ENCODE measurements around the gene DUOX1.

GRCh38 chr15:45133561-45133920, 3.7 kb downstream of the DUOX1 start:
- TF ChIP-seq ATF2 (CRISPR knock-in tag; IDR thresholded peaks at IDR 0.05) = no peak
- TF ChIP-seq ZBTB8A (CRISPR knock-in tag; IDR thresholded peaks at IDR 0.05; ENCODE audit: borderline replicate concordance, low read depth) = no peak
- TF ChIP-seq ZNF816 (CRISPR knock-in tag; IDR thresholded peaks at IDR 0.05; ENCODE audit: borderline replicate concordance) = no peak
- no peak for TF ChIP-seq SYNCRIP (IDR thresholded peaks at IDR 0.05; ENCODE audit: insufficient read depth, low read depth, low read length)
- TF ChIP-seq, protein P1, sequence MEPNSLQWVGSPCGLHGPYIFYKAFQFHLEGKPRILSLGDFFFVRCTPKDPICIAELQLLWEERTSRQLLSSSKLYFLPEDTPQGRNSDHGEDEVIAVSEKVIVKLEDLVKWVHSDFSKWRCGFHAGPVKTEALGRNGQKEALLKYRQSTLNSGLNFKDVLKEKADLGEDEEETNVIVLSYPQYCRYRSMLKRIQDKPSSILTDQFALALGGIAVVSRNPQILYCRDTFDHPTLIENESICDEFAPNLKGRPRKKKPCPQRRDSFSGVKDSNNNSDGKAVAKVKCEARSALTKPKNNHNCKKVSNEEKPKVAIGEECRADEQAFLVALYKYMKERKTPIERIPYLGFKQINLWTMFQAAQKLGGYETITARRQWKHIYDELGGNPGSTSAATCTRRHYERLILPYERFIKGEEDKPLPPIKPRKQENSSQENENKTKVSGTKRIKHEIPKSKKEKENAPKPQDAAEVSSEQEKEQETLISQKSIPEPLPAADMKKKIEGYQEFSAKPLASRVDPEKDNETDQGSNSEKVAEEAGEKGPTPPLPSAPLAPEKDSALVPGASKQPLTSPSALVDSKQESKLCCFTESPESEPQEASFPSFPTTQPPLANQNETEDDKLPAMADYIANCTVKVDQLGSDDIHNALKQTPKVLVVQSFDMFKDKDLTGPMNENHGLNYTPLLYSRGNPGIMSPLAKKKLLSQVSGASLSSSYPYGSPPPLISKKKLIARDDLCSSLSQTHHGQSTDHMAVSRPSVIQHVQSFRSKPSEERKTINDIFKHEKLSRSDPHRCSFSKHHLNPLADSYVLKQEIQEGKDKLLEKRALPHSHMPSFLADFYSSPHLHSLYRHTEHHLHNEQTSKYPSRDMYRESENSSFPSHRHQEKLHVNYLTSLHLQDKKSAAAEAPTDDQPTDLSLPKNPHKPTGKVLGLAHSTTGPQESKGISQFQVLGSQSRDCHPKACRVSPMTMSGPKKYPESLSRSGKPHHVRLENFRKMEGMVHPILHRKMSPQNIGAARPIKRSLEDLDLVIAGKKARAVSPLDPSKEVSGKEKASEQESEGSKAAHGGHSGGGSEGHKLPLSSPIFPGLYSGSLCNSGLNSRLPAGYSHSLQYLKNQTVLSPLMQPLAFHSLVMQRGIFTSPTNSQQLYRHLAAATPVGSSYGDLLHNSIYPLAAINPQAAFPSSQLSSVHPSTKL (CRISPR knock-in tag; IDR thresholded peaks at IDR 0.05) = no peak
- TF ChIP-seq BHLHE40 (IDR thresholded peaks at IDR 0.05; ENCODE audit: low read length) = no peak
- TF ChIP-seq ZNF264 (CRISPR knock-in tag; IDR thresholded peaks at IDR 0.05) = no peak
- no peak for TF ChIP-seq RELA (CRISPR knock-in tag; IDR thresholded peaks at IDR 0.05)
- TF ChIP-seq TGIF2 (CRISPR knock-in tag; IDR thresholded peaks at IDR 0.05) = no peak
- no peak for TF ChIP-seq SP4 (CRISPR knock-in tag; IDR thresholded peaks at IDR 0.05)
